Choroid plexus epithelial cell (primary cell): ENCODE results near the gene AKNA.

Experiments
- DNase-seq: peaks from one replicate; pipeline ENCODE4 v3.0.0-alpha.2; 2010; ENCODE audit warnings: low read depth
- H3K4me3 ChIP-seq: 2 replicates; pipeline ENCODE4 v1.5.1; 2011; ENCODE audit warnings: low read depth, mild to moderate bottlenecking, control low read depth, low read length, moderate library complexity
- TF ChIP-seq, protein P1 (sequence below): conservative IDR thresholded peaks from 2 replicates; pipeline ENCODE4 v1.5.1; 2011; ENCODE audit warnings: low read depth, mild to moderate bottlenecking, control low read depth, inconsistent platforms, low read length, moderate library complexity

AKNA gene

DNA sequence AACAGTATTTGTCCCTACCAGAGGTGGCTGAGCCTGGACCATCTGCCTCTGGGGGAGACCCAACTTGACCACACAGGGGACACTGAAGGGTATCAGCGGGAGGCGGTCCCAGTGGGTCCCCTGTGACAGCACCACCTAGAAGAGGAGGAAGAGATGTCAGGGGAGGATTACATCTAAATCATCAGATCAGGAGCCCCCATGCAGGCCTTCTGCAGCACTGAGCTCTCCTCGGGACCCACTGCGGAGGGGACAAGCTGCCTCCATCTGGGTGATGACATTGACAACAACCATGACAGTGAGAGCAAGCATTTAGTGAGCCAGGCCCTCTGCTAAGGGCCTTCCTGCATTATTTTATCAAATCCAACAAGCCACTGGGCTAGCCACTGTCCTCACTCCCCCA lies 45.8 kb downstream of the AKNA start:
- H3K4me3 ChIP-seq = no peak overlapping the region
- TF ChIP-seq, protein P1, sequence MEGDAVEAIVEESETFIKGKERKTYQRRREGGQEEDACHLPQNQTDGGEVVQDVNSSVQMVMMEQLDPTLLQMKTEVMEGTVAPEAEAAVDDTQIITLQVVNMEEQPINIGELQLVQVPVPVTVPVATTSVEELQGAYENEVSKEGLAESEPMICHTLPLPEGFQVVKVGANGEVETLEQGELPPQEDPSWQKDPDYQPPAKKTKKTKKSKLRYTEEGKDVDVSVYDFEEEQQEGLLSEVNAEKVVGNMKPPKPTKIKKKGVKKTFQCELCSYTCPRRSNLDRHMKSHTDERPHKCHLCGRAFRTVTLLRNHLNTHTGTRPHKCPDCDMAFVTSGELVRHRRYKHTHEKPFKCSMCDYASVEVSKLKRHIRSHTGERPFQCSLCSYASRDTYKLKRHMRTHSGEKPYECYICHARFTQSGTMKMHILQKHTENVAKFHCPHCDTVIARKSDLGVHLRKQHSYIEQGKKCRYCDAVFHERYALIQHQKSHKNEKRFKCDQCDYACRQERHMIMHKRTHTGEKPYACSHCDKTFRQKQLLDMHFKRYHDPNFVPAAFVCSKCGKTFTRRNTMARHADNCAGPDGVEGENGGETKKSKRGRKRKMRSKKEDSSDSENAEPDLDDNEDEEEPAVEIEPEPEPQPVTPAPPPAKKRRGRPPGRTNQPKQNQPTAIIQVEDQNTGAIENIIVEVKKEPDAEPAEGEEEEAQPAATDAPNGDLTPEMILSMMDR = no peak
- no peak for DNase-seq

DNA sequence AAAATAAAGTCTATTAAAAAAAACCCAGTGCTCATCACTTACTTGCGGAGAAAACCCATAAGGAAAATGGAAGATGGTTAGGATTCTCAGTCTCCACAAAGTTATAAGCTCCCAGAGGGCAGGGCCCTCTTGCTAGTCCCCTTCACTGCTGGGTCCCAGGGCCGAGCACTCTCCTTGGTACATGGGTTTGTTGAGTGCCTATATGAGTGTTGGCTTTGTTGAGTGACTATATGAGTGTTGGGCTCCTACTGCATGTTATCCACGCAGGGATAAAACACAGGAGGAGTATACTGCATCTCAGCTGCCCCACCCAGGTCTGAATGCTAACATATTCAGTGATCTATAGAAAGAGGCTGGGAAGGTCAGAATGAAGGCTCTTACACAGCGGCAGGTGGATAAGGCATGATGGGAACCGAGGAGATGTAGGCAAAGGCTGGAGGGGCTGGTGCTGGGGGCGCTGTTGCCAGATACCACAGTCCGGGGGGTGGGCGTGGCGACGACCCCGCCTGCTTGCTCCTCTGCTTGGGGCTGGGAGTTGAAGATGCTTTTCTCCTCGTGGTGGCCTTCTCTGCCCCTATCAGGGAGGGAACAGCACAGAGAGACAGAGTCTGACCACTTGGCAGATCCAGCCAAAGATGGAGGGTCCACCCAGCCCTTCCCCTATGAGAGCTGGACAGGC lies 46.5 kb downstream of the AKNA start:
- no peak for DNase-seq
- TF ChIP-seq, protein P1 = no peak
- no peak overlapping the region for H3K4me3 ChIP-seq

DNA sequence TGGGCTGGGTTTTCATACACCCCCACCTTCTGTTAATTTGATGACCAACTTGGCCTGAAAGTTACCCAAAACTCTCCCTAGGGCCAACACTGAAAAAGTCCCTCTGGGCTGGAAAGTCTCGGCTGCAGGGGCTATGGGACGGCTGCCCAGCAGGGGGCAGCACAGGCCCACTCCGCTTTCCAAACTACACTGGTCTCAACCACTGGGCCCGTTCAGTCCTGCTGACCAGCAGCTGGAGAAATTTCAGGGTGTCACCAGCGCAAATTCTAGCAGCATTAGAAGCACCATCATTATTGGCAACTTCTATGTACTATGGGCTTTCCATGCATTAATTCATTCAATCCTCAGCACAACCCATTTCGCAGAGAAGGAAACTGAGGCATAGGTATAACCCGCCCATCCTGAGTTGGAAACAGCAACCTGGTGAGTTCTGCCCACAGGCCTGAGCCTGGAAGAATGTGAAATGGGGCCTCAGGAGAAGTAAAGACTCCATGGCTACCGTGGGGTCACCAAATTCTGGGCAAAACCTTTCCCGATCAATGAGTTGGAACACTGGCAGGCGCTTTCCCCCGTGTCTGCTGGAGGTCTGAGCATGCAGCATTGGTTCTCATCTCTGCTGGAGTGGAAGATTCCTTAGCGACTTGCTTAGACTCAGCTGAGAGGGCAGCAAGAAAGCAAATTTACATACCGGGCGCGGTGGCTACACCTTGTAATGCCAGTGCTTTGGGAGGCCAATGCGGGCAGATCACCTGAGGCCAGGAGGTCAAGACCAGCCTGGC lies 48.5 kb downstream of the AKNA start:
- DNase-seq = peak; percentile 63
- TF ChIP-seq, protein P1 = peak; percentile 95
- no peak overlapping the region for H3K4me3 ChIP-seq

DNA sequence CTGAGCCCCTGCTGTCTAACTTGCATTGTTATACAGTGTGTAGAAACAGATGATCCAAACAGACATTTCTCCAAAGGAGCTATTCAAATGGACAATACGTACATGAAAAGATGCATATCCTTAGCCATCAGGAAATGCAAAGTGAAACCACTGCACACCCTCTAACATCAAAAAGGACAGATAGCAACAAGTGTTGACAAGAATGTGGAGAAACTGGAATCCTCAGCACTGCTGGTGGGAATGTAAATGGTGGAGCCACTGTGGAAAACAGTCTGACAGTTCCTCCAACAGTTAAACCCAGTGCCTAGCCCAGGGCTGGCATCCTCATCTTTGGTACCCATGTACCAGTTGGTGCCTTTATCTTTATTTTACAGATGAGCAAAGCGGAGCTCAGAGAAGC lies 49.6 kb downstream of the AKNA start:
- no peak overlapping the region for H3K4me3 ChIP-seq
- no peak for DNase-seq
- TF ChIP-seq, protein P1 = no peak

DNA sequence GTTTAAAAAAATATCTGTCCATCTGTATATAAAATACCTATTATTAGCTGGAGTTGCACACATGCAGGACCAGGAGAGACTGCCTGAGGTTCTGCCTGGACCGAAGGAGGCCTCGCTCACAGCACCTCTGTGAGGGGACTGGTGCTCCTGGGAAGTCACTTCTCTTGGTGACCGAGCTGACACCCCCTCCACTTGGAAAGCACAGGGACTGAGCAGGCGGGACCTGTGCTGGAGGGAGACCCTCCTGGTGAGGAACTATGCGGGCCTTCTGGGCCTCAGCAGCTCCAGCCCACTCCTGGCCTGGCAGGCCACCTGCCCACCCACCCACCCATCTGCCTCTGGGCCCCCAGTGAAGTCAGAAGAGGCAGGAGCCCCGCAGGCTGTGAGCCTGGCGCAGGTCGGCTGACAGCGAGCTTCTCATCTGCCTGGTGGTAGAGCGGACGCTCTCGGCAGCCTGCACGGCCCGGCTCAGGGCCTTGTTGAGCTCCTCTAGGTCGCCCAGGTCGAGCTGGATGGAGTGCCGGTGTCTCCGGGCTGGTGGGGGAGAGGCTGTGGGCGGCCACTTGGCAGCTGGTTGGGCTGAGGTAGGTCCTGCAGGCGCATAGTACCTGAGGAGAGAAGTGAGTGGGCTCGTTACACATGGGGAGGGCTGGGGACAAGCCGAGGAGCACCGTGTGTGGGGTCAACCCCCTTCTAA lies 50.9 kb downstream of the AKNA start:
- no peak overlapping the region for H3K4me3 ChIP-seq
- TF ChIP-seq, protein P1 = no peak
- DNase-seq = no peak

DNA sequence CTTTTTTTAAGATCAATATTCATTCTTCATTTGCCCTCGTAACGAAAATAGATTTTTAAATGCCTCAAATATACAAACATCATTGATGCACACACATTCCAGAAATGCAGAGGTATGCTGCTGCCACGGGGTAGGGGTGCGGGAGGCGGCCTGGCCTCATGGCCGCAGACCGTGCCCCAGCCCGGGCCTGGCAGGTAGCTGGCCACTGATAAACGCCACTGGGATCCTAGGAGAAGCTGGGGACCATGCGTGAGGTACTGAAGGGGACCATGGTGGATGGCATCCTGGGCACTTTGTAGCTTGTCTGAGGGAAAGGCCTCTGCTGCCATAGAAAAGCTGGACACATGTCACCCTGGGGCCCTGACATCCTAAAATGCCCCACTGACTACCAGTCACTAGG lies 51.6 kb downstream of the AKNA start:
- no peak overlapping the region for H3K4me3 ChIP-seq
- no peak for DNase-seq
- TF ChIP-seq, protein P1 = no peak
